H1 (cell line): Measurements from ENCODE around the gene RNF4. TPM values are rescaled to one million over a fixed set of nuclear protein-coding genes. Genes with fewer than 3 reads are reported as not detected.

ENCODE experiments used
- CTCF ChIA-PET: fragments of 300-600 bp; sonication (Branson Sonifier 250); formaldehyde crosslinking; loops from one replicate; lab custom pipeline; 2021; ENCODE audit not compliant: partially characterized antibody; lab: Charles Lee
- POLR2A ChIA-PET: fragments of 300-600 bp; sonication (Branson Sonifier 250); formaldehyde crosslinking; loops from one replicate; lab custom pipeline; 2021; ENCODE audit warnings: inconsistent platforms; ENCODE audit not compliant: partially characterized antibody; lab: Charles Lee
- DNase-seq, 2 experiments: peaks; one replicate each; pipeline versions ENCODE4 v3.0.0 to v3.0.0-alpha.2; 2010 to 2022; ENCODE audit warnings: low spot score in 2 of 2, low read depth in 1 of 2, mixed read lengths in 1 of 2
- FAIRE-seq: peaks from 2 replicates; lab custom pipeline; 2011; peaks lifted over from hg19 to GRCh38; lab: Jason Lieb, UNC
- H2AFZ ChIP-seq: 2 replicates; pipeline ENCODE4 v1.8.1; 2012; ENCODE audit warnings: low read length, inconsistent platforms
- H2AK5ac ChIP-seq: 2 replicates; pipeline ENCODE4 v1.6.1; 2013; ENCODE audit warnings: low read depth, low read length
- H2BK120ac ChIP-seq: replicated peaks from 2 replicates; pipeline ENCODE3; 2013; ENCODE audit warnings: low read depth, low read length, inconsistent platforms
- H2BK12ac ChIP-seq: 2 replicates; pipeline ENCODE4 v1.6.1; 2013; ENCODE audit warnings: low read depth, low read length
- H2BK15ac ChIP-seq: 2 replicates; pipeline ENCODE4 v1.6.1; 2013; ENCODE audit warnings: low read length
- H2BK20ac ChIP-seq: 2 replicates; pipeline ENCODE4 v1.6.1; 2013; ENCODE audit warnings: low read length
- H2BK5ac ChIP-seq: 2 replicates; pipeline ENCODE4 v1.6.1; 2013; ENCODE audit warnings: low read depth, low read length
- H3K14ac ChIP-seq: 2 replicates; pipeline ENCODE4 v1.6.1; 2013; ENCODE audit warnings: inconsistent platforms; ENCODE audit not compliant: insufficient read length
- H3K18ac ChIP-seq: 2 replicates; pipeline ENCODE4 v1.6.1; 2013; ENCODE audit warnings: low read length; ENCODE audit errors: extremely low read depth
- H3K23ac ChIP-seq: 2 replicates; pipeline ENCODE4 v1.6.1; 2013; ENCODE audit warnings: inconsistent platforms; ENCODE audit not compliant: insufficient read length
- H3K23me2 ChIP-seq: 2 replicates; pipeline ENCODE4 v1.6.1; 2013; ENCODE audit warnings: low read depth, low read length
- H3K27ac ChIP-seq: 2 replicates; pipeline ENCODE4 v1.6.1; 2011; ENCODE audit warnings: low read depth, low read length, inconsistent platforms
- H3K27me3 ChIP-seq, 4 experiments: replicated peaks in 1 of 4; 1 replicate in 1 of 4; 2 replicates in 3 of 4; pipeline versions ENCODE4 v1.6.1 to v1.8.1; 2011 to 2013; ENCODE audit warnings: low read length in 3 of 4, mild to moderate bottlenecking in 3 of 4, inconsistent platforms in 2 of 4, mixed read lengths in 2 of 4, moderate library complexity in 1 of 4; ENCODE audit not compliant: control insufficient read depth in 3 of 4, insufficient read depth in 3 of 4; ENCODE audit errors: extremely low read depth in 1 of 4
- H3K36me3 ChIP-seq, 4 experiments: 2 replicates each; pipeline versions ENCODE4 v1.6.1 to v1.8.1; 2011 to 2013; ENCODE audit warnings: mild to moderate bottlenecking in 4 of 4, low read length in 3 of 4, moderate library complexity in 2 of 4, control low read depth in 1 of 4, inconsistent platforms in 1 of 4; ENCODE audit not compliant: insufficient read depth in 4 of 4, control insufficient read depth in 2 of 4
- H3K4ac ChIP-seq: replicated peaks from 2 replicates; pipeline ENCODE3; 2013; ENCODE audit warnings: low read length, low read depth, mixed read lengths, inconsistent platforms; ENCODE audit not compliant: insufficient read length
- H3K4me1 ChIP-seq, 4 experiments: replicated peaks in 1 of 4; 1 replicate in 1 of 4; 2 replicates in 3 of 4; pipeline versions ENCODE4 v1.6.1 to v1.8.1; 2011 to 2013; ENCODE audit warnings: low read length in 3 of 4, inconsistent platforms in 2 of 4, mixed read lengths in 1 of 4; ENCODE audit not compliant: insufficient read depth in 4 of 4, control insufficient read depth in 3 of 4
- H3K4me2 ChIP-seq, 2 experiments: 2 replicates each; pipeline versions ENCODE4 v1.6.1 to v1.8.1; 2011 to 2013; ENCODE audit warnings: low read depth in 2 of 2, low read length in 2 of 2, control low read depth in 1 of 2, inconsistent platforms in 1 of 2, mild to moderate bottlenecking in 1 of 2; ENCODE audit not compliant: insufficient read depth in 1 of 2
- H3K4me3 ChIP-seq, 4 experiments: fragments of 200-600, 300-600 bp in 1 of 4; sonication (generic), shearing (Covaris generic), sonication (Bioruptor Twin) in 1 of 4; 2 replicates each; pipeline versions ENCODE4 v1.5.1 to v1.8.1; 2011 to 2016; ENCODE audit warnings: low read length in 4 of 4, low read depth in 3 of 4, control low read depth in 2 of 4, inconsistent platforms in 2 of 4, mild to moderate bottlenecking in 2 of 4, mixed read lengths in 1 of 4, moderate library complexity in 1 of 4; ENCODE audit not compliant: insufficient read depth in 2 of 4; ENCODE audit errors: extremely low read depth in 1 of 4
- H3K56ac ChIP-seq: replicated peaks from 2 replicates; pipeline ENCODE3; 2013; ENCODE audit warnings: low read depth, mild to moderate bottlenecking, mixed read lengths, low read length, inconsistent platforms; ENCODE audit not compliant: insufficient read length
- H3K79me1 ChIP-seq: 2 replicates; pipeline ENCODE4 v1.6.1; 2013; ENCODE audit warnings: low read depth, low read length, control low read depth
- H3K79me2 ChIP-seq, 2 experiments: 2 replicates each; pipeline versions ENCODE4 v1.6.1 to v1.8.1; 2012 to 2013; ENCODE audit warnings: low read length in 2 of 2, mild to moderate bottlenecking in 2 of 2, inconsistent platforms in 1 of 2; ENCODE audit not compliant: insufficient read depth in 2 of 2, control insufficient read depth in 1 of 2
- H3K9ac ChIP-seq, 4 experiments: replicated peaks in 1 of 4; 1 replicate in 1 of 4; 2 replicates in 3 of 4; pipeline versions ENCODE4 v1.6.1 to v1.8.1; 2011 to 2013; ENCODE audit warnings: low read depth in 3 of 4, low read length in 3 of 4, control low read depth in 2 of 4, mild to moderate bottlenecking in 2 of 4, moderate library complexity in 2 of 4, inconsistent platforms in 1 of 4; ENCODE audit errors: extremely low read depth in 1 of 4
- H3K9me3 ChIP-seq, 2 experiments: 2 replicates each; pipeline versions ENCODE4 v1.6.1 to v1.8.1; 2012 to 2013; ENCODE audit warnings: mild to moderate bottlenecking in 2 of 2, moderate library complexity in 2 of 2, control low read depth in 1 of 2, inconsistent platforms in 1 of 2, low read depth in 1 of 2, low read length in 1 of 2, mixed read lengths in 1 of 2; ENCODE audit not compliant: insufficient read depth in 2 of 2
- H4K20me1 ChIP-seq, 2 experiments: replicated peaks in 1 of 2; 2 replicates each; pipeline versions ENCODE3 to v1.8.1; 2011 to 2013; ENCODE audit warnings: inconsistent platforms in 2 of 2, low read length in 2 of 2, mild to moderate bottlenecking in 1 of 2; ENCODE audit not compliant: insufficient read depth in 2 of 2, control insufficient read depth in 1 of 2
- H4K5ac ChIP-seq: 2 replicates; pipeline ENCODE4 v1.6.1; 2013; ENCODE audit warnings: low read length, low read depth, mixed read lengths, inconsistent platforms; ENCODE audit not compliant: insufficient read length
- H4K8ac ChIP-seq: 2 replicates; pipeline ENCODE4 v1.8.0; 2013; ENCODE audit warnings: mild to moderate bottlenecking, moderate library complexity, low read length, inconsistent platforms; ENCODE audit not compliant: insufficient read depth; ENCODE audit errors: extremely low read depth
- H4K91ac ChIP-seq: replicated peaks from 2 replicates; pipeline ENCODE3; 2013; ENCODE audit warnings: low read length, mixed read lengths, inconsistent platforms; ENCODE audit not compliant: insufficient read length
- CBX5 ChIP-seq: fragments of 300-800, 300-1000 bp; sonication (generic); IDR thresholded peaks from 2 replicates; pipeline ENCODE4 v1.7.1; 2016; ENCODE audit warnings: antibody characterized with exemption, low read length, low read depth
- CHD2 ChIP-seq: IDR thresholded peaks from 2 replicates; pipeline ENCODE4 v1.6.1; 2012; ENCODE audit warnings: low read length, improper control_type of control experiment
- CREB1 ChIP-seq: IDR thresholded peaks from 2 replicates; pipeline ENCODE4 v1.6.1; 2012; ENCODE audit warnings: inconsistent platforms
- KDM4A ChIP-seq: IDR thresholded peaks from one replicate; pipeline ENCODE4 v1.7.1; 2012; ENCODE audit warnings: low read depth, mild to moderate bottlenecking, moderate library complexity, low read length, inconsistent platforms; ENCODE audit not compliant: severe bottlenecking
- KDM5A ChIP-seq: fragments of 200-600 bp; IDR thresholded peaks from 2 replicates; pipeline ENCODE4 v1.7.1; 2012; ENCODE audit warnings: mild to moderate bottlenecking, low read length, inconsistent platforms, mixed read lengths
- PHF8 ChIP-seq: fragments of 200-600 bp; sonication (generic); conservative IDR thresholded peaks from 2 replicates; pipeline ENCODE4 v1.7.1; 2012; ENCODE audit warnings: low read depth, mild to moderate bottlenecking, inconsistent platforms, low read length, moderate library complexity
- POLR2A ChIP-seq, 2 experiments: IDR thresholded peaks; 1 replicate in 1 of 2; 2 replicates in 1 of 2; pipeline ENCODE4 v1.6.1; 2011; ENCODE audit warnings: low read depth in 2 of 2, low read length in 2 of 2, mild to moderate bottlenecking in 2 of 2; ENCODE audit errors: control extremely low read depth in 1 of 2
- RFX5 ChIP-seq: IDR thresholded peaks from 2 replicates; pipeline ENCODE4 v1.6.1; 2011; ENCODE audit warnings: low read depth, low read length, improper control_type of control experiment, borderline replicate concordance
- RNF2 ChIP-seq: fragments of 200-900, 300-1000 bp; sonication (generic); IDR thresholded peaks from 2 replicates; pipeline ENCODE4 v1.7.1; 2016; ENCODE audit warnings: borderline replicate concordance, low read depth, mild to moderate bottlenecking, antibody characterized with exemption, low read length; ENCODE audit not compliant: poor library complexity, severe bottlenecking; ENCODE audit errors: missing control alignments
- SIRT6 ChIP-seq: IDR thresholded peaks from one replicate; pipeline ENCODE4 v1.7.1; 2012; ENCODE audit warnings: low read length, inconsistent platforms
- SP1 ChIP-seq: IDR thresholded peaks from 2 replicates; pipeline ENCODE4 v1.6.1; 2011; ENCODE audit warnings: low read depth, low read length
- SP4 ChIP-seq: IDR thresholded peaks from 2 replicates; pipeline ENCODE4 v1.6.1; 2012; ENCODE audit warnings: low read length, inconsistent platforms
- TAF1 ChIP-seq: IDR thresholded peaks from 2 replicates; pipeline ENCODE4 v1.6.1; 2011; ENCODE audit warnings: mild to moderate bottlenecking, low read depth, low read length
- TEAD4 ChIP-seq: IDR thresholded peaks from 2 replicates; pipeline ENCODE4 v1.6.1; 2012; ENCODE audit warnings: low read depth, low read length, inconsistent platforms, mixed read lengths
- YY1 ChIP-seq: IDR thresholded peaks from 2 replicates; pipeline ENCODE4 v1.6.1; 2011; ENCODE audit warnings: low read depth, mild to moderate bottlenecking, low read length
- WGBS, 2 experiments: shearing (Covaris generic) in 1 of 2; methylation state at CpG; one replicate each; pipeline versions ENCODE4 v1.1.6 to v1.1.7; 2013 to 2015; ENCODE audit warnings: low lambda C conversion rate in 2 of 2, mixed read lengths in 2 of 2, inconsistent platforms in 1 of 2, low coverage in 1 of 2, missing lambda C conversion rate in 1 of 2; ENCODE audit not compliant: insufficient replicate concordance in 2 of 2, insufficient coverage in 1 of 2, insufficient read length in 1 of 2; ENCODE audit errors: extremely low coverage in 1 of 2, missing lambda C conversion rate in 1 of 2; 5-methylcytosine and 5-hydroxymethylcytosine counted together
- polyA plus RNA-seq, 7 experiments: library from polyadenylated mRNA; depleted of rRNA in 3 of 7; stranded (reverse) in 5 of 7; unstranded in 2 of 7; fragments of >200 nt in 5 of 7; fragments of 200-250 nt in 2 of 7; gene quantifications; 1 replicate in 5 of 7; 2 replicates in 1 of 7; 4 replicates in 1 of 7; pipeline versions ENCODE4 v1.2.1 to v1.2.3, GENCODE V29; 2011 to 2013; ENCODE audit warnings: missing spikeins in 2 of 7, mixed read lengths in 2 of 7
- total RNA-seq: library from RNA; stranded (reverse); fragmentation: NEBNext Ultra II Directional; extraction: Animal tissue kit (Norgen Biotek cat#: 25700); gene quantifications from 2 replicates; pipeline ENCODE4 v1.2.1, GENCODE V29; 2021
- TF ChIP-seq, protein P1 (sequence below): IDR thresholded peaks from 2 replicates; pipeline ENCODE4 v1.6.1; 2012; ENCODE audit warnings: inconsistent platforms

The RNF4 gene
- total and polyA plus RNA-seq, 2 of the 8 experiments (the other 6 are each of a cell fraction or from before 2014, with no cell fraction given), result 68.2 to 78.9 TPM

DNA sequence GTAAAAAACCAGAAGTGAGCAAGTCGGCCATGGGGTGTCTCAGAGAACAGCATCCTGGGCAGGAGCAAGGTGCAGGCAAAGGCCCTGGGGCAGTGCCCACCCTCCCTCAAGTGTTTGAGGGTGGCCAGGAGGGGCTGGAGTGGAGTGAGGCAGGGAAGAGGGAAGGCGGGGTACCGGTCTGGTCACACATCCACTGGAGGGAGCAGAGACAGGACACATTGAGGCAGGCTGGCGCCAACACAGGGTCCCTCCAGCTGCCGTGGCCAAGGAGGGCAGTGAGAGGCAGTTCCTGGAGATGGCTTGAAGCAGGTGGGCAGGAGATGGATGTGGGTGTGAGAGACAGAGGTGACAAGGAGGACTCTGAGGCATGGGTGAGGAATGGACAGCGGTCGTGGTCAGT is 20.3 kb upstream of the RNF4 start:
- Histone ChIP-seq H3K56ac (no peak overlapping the region), H3K23me2 (peaks cover 15% of the 10 kb centered on the region; the same call in 1 of the 2 replicates), H3K4me1 (no peaks in the 10 kb centered on the region), H2BK15ac (no peak overlapping the region), H4K91ac (peak overlapping the region; percentile 46), H3K27ac (no peak overlapping the region), H3K79me1 (no peaks in the 10 kb centered on the region), H3K4ac (no peak overlapping the region), H2AK5ac (no peak overlapping the region), H3K18ac (no peak overlapping the region), H2BK120ac (no peak overlapping the region), H3K79me2 (no peaks in the 10 kb centered on the region), H3K4me2 (no peak overlapping the region), H2AFZ (no peak overlapping the region), H3K36me3 (no peaks in the 10 kb centered on the region), H2BK12ac (no peak overlapping the region), H3K23ac (no peak overlapping the region), H2BK20ac (no peak overlapping the region), H4K20me1 (peaks cover 0 to 3% of the 10 kb centered on the region in 2 experiments), H3K9ac (no peak overlapping the region), H4K5ac (no peak overlapping the region), H3K4me3 (no peak overlapping the region), H3K14ac (no peak overlapping the region), H3K27me3 (no peaks in the 10 kb centered on the region), H3K9me3 (no peaks in the 10 kb centered on the region), H4K8ac (no peak overlapping the region), H2BK5ac (no peak overlapping the region; the same call in 1 of the 2 replicates)
- no peak for FAIRE-seq
- CTCF ChIA-PET, result interaction anchor here (0.5 to 1.1 kb wide), 4 partner anchors 15 to 671 kb away, joined by 3 to 4 read pairs (median 3); no protein-coding TSS in a partner anchor
- 84% methylated on average over 5 of the region's 7 CpGs; no CpG with 5 or more reads in 1 of the 2 experiments for WGBS, 2 experiments
- DNase-seq, result no peak
- POLR2A ChIA-PET, result no interaction called here
- TF ChIP-seq CREB1 (no peak), SP1 (no peak), KDM5A (no peak), PHF8 (no peak), CHD2 (no peak), POLR2A (IDR thresholded peaks at IDR 0.05; ENCODE audit: control extremely low read depth in 1 of 2, low read depth in 2 of 2, low read length in 2 of 2) (no peak), SIRT6 (no peak), SP4 (no peak), RFX5 (no peak), YY1 (no peak), CBX5 (no peak), TAF1 (no peak), RNF2 (no peak), TEAD4 (no peak), KDM4A (no peak)
- TF ChIP-seq, protein P1, sequence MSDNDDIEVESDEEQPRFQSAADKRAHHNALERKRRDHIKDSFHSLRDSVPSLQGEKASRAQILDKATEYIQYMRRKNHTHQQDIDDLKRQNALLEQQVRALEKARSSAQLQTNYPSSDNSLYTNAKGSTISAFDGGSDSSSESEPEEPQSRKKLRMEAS, result no peak
